Skeletal muscle satellite cell (primary cell): ENCODE results near the gene TTC23L.

ENCODE experiments used
- H3K27me3 ChIP-seq: 2 replicates; pipeline ENCODE4 v1.7.0; 2013; ENCODE audit warnings: low read length; ENCODE audit not compliant: control insufficient read depth, insufficient read depth
- H3K36me3 ChIP-seq: 2 replicates; pipeline ENCODE4 v1.7.0; 2013; ENCODE audit warnings: mild to moderate bottlenecking, control low read depth, low read length; ENCODE audit not compliant: insufficient read depth
- H3K4me1 ChIP-seq: 2 replicates; pipeline ENCODE4 v1.7.0; 2013; ENCODE audit warnings: low read length; ENCODE audit not compliant: control insufficient read depth, insufficient read depth
- H3K4me2 ChIP-seq: 2 replicates; pipeline ENCODE4 v1.7.0; 2013; ENCODE audit warnings: mild to moderate bottlenecking, low read length
- H3K4me3 ChIP-seq: 2 replicates; pipeline ENCODE4 v1.7.0; 2013; ENCODE audit warnings: low read length
- H3K9ac ChIP-seq: 2 replicates; pipeline ENCODE4 v1.7.0; 2013; ENCODE audit warnings: mild to moderate bottlenecking, low read depth, low read length, moderate library complexity
- H3K9me3 ChIP-seq: replicated peaks from 2 replicates; pipeline ENCODE4 v1.7.0; 2013; ENCODE audit warnings: mild to moderate bottlenecking, control low read depth, low read length

Gene TTC23L

DNA sequence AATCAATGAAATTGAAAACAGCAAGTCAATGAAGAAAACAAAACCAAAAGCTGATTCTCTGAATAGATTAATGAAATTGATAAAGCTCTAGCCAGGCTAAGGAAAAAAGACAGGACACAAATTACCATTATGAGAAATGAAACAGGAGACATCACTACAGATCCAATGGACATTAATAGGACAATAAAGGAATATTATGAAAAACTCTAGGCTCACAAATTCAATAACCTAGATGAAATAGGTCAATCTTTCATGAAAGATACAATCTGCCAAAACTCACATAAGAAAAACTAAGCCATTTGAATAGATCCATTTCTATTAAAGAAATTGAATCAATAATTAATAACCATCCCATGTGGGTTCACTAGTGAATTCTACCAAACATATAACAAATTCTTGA is 37.3 kb downstream of the TTC23L start:
- Histone ChIP-seq H3K36me3 (no peaks in the 10 kb centered on the region), H3K27me3 (no peaks in the 10 kb centered on the region), H3K9ac (no peak overlapping the region), H3K4me2 (no peak overlapping the region), H3K4me3 (no peak overlapping the region), H3K4me1 (no peaks in the 10 kb centered on the region), H3K9me3 (peaks cover 2% of the 10 kb centered on the region)

DNA sequence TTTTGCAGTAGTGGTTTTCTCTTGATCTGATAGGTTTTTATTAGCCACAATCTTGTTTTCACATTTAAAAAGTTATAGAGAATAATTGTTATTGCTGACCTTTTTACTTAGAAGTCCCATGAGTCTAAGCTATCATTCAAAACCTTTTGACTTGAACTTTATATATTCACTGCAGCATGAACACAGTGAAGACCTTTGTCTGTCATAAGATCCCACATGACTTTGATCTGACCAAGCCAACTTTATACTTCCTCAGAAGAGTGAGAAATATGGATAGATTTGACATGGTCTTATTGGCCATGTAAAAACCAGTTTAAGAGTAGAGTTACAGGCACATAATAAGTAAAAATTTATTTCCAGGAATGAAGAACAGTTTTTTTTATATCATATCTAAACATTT is 42.3 kb downstream of the TTC23L start:
- no peak overlapping the region for H3K9ac ChIP-seq
- H3K4me1 ChIP-seq: no peaks in the 10 kb centered on the region
- no peak overlapping the region for H3K4me2 ChIP-seq

DNA sequence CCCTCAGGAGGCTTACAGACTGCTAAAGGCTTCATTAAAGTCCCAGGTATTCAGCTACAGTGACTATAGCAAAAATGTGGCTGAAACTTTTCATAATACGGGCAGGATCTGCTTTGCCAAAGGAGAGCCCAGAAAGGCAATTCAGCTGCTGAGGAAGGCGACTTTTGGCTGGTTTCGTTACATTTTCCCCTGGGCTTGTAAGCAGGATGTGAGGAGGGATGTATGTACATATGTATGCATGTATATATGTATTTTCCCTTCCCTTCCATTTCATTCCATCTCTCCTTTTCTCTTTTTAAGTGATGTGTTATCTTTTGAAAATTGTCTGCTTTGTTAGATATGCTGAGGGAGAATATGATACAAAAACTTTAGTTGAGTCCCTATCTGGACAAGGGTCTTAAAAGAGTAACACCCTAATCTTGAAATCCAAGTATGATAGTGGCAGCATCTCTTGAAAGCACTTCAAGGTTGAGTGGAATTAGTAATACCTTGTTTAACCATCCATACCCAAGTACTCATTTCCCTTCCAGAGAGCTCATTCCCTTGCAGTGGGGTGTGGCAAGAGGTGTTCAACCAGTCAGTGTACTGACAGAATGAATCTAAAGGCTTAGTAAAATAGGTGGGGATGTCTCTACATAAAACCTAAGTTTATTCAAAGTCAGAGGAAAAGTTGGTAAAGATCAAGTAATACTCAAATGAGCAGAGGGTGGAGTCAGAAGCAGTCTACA is 47.6 kb downstream of the TTC23L start:
- H3K9ac ChIP-seq: no peak overlapping the region
- no peaks in the 10 kb centered on the region for H3K4me1 ChIP-seq
- H3K27me3 ChIP-seq: no peaks in the 10 kb centered on the region
- no peaks in the 10 kb centered on the region for H3K36me3 ChIP-seq
- H3K4me3 ChIP-seq: no peak overlapping the region
- H3K4me2 ChIP-seq: no peak overlapping the region
- H3K9me3 ChIP-seq: no peaks in the 10 kb centered on the region

More for the DNA sequence above, 42.3 kb downstream of the TTC23L start:
- no peak overlapping the region for H3K4me3 ChIP-seq
- H3K27me3 ChIP-seq: no peaks in the 10 kb centered on the region
- peaks cover 2% of the 10 kb centered on the region for H3K9me3 ChIP-seq
- H3K36me3 ChIP-seq: no peaks in the 10 kb centered on the region

DNA sequence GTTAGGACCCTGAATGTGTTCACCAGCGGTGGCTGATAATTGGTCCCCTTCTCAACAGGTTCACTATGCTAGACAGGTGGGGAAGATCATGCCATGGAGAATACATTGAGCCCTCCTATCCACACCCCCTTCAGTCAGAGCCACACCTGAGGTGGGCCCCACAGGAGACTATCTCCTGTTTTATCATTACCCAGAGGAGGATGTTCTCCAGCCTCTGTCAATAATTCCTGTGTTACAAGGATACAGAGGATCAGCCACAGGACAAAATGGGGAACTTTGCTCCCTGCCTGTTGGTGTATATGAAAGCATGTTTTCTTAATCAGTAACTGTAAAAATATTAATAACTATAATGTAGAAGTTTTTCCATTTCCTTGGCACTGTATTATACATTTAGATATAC is 50.4 kb downstream of the TTC23L start:
- no peaks in the 10 kb centered on the region for H3K4me1 ChIP-seq
- no peaks in the 10 kb centered on the region for H3K9me3 ChIP-seq
- no peaks in the 10 kb centered on the region for H3K36me3 ChIP-seq
- no peaks in the 10 kb centered on the region for H3K27me3 ChIP-seq
- H3K4me3 ChIP-seq: no peak overlapping the region
- H3K4me2 ChIP-seq: no peak overlapping the region
- no peak overlapping the region for H3K9ac ChIP-seq

DNA sequence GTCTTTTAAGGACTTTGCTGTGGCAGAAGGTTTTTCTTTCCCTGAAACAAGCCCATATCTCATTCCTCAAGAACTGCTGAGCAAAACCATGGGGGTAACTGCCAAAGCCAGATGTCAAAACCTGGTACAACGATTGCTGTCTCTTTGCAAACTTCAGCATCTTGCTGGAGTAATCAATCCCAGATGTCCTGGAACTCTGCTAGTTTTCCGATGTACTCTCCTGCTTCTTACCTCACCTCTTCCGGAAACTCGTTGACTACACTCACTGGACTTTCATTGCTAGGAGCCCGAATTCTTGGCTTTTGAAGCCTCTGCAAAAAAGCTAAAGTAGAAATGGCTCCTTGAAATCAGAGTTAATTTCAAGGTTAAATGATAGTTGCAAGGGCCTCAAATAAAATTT is 53.0 kb downstream of the TTC23L start:
- H3K4me1 ChIP-seq: no peaks in the 10 kb centered on the region
- no peak overlapping the region for H3K9ac ChIP-seq
- H3K9me3 ChIP-seq: no peaks in the 10 kb centered on the region
- no peak overlapping the region for H3K4me2 ChIP-seq
- no peak overlapping the region for H3K4me3 ChIP-seq
- no peaks in the 10 kb centered on the region for H3K36me3 ChIP-seq
- no peaks in the 10 kb centered on the region for H3K27me3 ChIP-seq

DNA sequence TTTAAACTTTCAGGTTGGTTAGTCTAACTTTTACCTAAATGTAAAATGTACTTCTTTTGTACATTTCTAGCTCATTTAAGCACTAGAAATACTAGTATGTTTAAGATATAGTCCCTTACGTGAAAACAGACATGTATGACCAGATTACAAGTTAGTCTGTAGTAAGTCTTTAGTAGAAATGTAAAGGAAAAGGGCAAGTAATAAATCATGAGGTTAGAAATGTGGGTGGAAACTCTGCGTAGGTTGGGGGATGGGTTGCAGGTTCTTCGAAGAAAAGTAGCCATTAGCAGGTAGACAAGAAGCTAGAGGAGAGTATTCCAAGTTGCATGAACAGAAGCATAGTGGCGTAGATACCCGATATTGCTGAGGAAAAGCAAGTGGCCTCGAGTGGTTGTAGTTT is 53.5 kb downstream of the TTC23L start:
- no peak overlapping the region for H3K4me2 ChIP-seq
- no peak overlapping the region for H3K4me3 ChIP-seq
- H3K4me1 ChIP-seq: no peaks in the 10 kb centered on the region
- no peaks in the 10 kb centered on the region for H3K36me3 ChIP-seq
- H3K9ac ChIP-seq: no peak overlapping the region
- H3K9me3 ChIP-seq: no peaks in the 10 kb centered on the region
- no peaks in the 10 kb centered on the region for H3K27me3 ChIP-seq

DNA sequence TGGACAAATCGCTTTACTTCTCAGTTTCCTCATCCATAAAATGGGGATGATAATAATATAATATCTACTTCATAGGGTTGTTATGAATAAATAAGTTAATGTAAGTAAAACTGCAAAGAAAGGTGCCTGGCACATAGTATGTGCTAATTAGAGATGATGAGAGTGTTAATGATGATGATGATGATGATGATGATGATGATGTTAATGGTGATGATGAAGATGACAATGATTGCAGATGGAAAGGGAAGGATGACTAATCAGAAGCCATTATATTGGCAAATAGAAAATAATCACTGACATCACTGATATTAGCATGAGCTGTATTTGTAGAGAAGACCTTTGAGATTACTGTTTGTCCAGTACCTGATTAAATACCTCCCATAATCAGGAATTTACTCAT is 55.8 kb downstream of the TTC23L start:
- Histone ChIP-seq H3K4me2 (no peak overlapping the region), H3K4me1 (no peaks in the 10 kb centered on the region), H3K27me3 (no peaks in the 10 kb centered on the region), H3K9ac (no peak overlapping the region), H3K36me3 (no peaks in the 10 kb centered on the region), H3K9me3 (no peaks in the 10 kb centered on the region), H3K4me3 (no peak overlapping the region)

DNA sequence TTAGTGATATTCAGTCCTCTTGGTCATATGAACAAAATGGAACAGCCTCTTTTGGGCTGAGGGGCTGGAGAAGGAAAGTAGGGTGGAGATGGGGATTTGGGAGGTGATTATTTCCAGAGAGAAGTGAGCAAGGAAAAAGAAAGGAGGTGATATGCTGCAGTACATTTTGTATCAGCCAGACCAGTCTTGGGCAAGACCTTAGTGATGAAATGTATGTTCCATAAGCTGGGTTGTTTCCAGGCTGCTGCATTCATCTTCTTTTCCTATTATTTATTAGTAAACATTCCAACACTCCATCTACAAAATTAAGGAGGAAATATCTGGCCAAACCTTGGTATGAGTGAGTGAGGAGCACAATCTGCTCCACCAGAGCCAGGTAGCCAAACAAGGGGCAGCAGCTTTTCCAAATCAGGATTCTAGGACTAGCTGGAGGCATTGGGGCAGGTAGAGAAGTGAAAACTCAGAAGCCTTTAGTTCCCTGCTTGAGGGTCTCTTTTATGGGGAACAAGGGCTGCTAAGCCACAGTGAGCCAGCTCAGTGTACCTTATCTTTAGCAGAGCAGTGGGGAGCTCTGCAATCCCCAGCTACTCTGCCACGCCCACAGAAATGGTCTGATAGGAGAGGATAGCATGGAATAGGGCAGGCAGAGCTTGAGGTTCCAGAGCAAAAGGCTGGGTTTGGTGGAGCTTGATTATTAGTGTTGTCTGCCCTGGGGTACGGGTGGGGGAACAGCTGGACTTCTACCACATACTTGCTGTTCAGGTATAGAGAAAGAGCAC is 56.9 kb downstream of the TTC23L start:
- H3K4me1 ChIP-seq: no peaks in the 10 kb centered on the region
- no peaks in the 10 kb centered on the region for H3K36me3 ChIP-seq
- no peak overlapping the region for H3K4me2 ChIP-seq
- H3K27me3 ChIP-seq: no peaks in the 10 kb centered on the region
- no peaks in the 10 kb centered on the region for H3K9me3 ChIP-seq
- H3K9ac ChIP-seq: no peak overlapping the region
- no peak overlapping the region for H3K4me3 ChIP-seq

DNA sequence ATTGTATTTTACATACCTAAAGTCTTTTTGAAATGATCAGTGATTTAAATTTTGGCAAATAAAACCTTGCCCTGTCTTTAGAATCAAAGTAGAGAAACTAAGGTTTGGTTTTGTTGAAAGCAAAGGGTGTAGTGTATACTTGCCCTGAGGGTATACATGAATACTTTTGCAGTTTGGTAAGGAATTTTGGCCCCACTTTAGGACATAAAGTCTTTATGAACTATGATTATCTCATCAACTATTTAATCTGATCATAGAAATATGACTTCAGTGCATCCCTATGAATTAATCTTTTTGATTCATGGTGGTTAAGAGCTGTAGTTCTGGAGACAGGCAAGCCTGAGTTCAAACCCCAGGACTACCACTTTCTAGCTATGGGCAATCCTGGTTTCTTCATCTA is 58.7 kb downstream of the TTC23L start:
- H3K4me3 ChIP-seq: no peak overlapping the region
- H3K9ac ChIP-seq: no peak overlapping the region

DNA sequence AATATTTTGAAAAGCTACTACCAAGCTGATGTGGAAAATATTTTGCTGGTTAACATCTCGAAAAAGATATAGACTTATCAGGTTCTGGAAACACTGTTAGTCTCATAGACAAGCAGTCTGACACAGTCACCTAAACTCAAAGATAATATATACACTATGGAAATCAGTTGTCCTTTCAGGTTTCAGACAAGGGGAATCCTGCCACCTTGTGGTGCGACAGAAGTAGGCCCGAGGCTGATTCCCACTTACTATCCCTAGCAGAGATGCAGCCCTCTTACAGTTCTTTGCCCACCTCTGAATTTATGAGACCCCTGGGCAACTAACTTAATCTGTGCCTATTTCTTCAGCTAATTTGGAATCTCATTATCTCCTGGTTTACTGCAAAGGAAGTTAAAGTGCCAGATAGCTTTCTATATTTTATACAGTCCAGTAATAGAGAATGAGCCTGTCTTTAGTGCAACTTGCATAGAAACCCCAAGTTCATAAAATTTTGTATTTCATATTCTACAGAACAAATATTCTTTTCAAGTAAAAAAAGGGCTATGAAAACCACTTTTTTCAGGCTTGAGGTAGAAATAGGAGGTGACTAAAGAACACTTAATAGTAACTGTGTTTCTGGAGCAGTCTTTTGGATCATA is 59.4 kb downstream of the TTC23L start:
- Histone ChIP-seq H3K4me2 (no peak overlapping the region), H3K9ac (no peak overlapping the region), H3K36me3 (no peaks in the 10 kb centered on the region), H3K4me3 (no peak overlapping the region), H3K27me3 (no peaks in the 10 kb centered on the region), H3K9me3 (no peaks in the 10 kb centered on the region), H3K4me1 (no peaks in the 10 kb centered on the region)

More for the DNA sequence above, 58.7 kb downstream of the TTC23L start:
- Histone ChIP-seq H3K36me3 (no peaks in the 10 kb centered on the region), H3K4me2 (no peak overlapping the region), H3K4me1 (no peaks in the 10 kb centered on the region), H3K9me3 (no peaks in the 10 kb centered on the region), H3K27me3 (no peaks in the 10 kb centered on the region)

DNA sequence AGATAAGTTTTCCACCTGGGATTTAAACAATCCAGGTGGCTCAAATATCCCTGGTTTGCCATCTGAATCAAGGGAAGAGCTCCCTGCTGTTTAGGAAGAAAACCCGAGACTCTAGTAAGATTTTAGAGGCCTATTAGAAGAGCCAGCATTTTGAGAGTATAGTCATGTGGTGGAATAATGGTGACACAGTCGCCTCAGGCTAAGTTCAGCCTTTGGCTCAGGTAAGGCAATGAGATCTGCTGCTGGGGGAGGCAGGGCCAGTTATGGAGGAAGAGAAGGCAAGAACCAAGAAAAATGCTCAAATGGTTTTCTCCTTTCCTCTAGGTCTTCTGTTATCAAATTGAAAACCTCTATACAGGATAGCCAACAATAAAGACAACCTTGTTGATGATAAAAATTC is 60.1 kb downstream of the TTC23L start:
- Histone ChIP-seq H3K4me2 (no peak overlapping the region), H3K4me3 (no peak overlapping the region), H3K9ac (no peak overlapping the region), H3K9me3 (no peaks in the 10 kb centered on the region), H3K4me1 (no peaks in the 10 kb centered on the region), H3K27me3 (no peaks in the 10 kb centered on the region), H3K36me3 (no peaks in the 10 kb centered on the region)
